ENCODE data around the gene ATP11B.

GRCh38 chr3:182947888-182948287 is 154.6 kb downstream of the ATP11B start:
- TF ChIP-seq POLR2AphosphoS5 (IDR thresholded peaks at IDR 0.05; ENCODE audit: low read depth, low read length) = no peak
- no peak for TF ChIP-seq POLR2A (IDR thresholded peaks at IDR 0.05; ENCODE audit: low read depth, low read length)
- TF ChIP-seq TAF1 (IDR thresholded peaks at IDR 0.05; ENCODE audit: low read depth, low read length) = no peak
- no peak for TF ChIP-seq POU2F2 (IDR thresholded peaks at IDR 0.05; ENCODE audit: low read depth, low read length)
- no peak for TF ChIP-seq SPI1 (IDR thresholded peaks at IDR 0.05; ENCODE audit: low read depth, low read length)

All from GM12891 (cell line).